Stimulated activated CD4-positive, alpha-beta T cell treated with anti-CD3 and anti-CD28 coated beads, Interleukin-1b, Interleukin-23, amount 100 ng/mL, for 1 hour (primary cell): ENCODE results near the gene OPA3.

Experiments
- DNase-seq, 2 donors: peaks; one replicate each; pipeline ENCODE4 v3.0.0-alpha.2; 2020; ENCODE audit warnings: low read depth in 2 of 2

Gene OPA3

DNA sequence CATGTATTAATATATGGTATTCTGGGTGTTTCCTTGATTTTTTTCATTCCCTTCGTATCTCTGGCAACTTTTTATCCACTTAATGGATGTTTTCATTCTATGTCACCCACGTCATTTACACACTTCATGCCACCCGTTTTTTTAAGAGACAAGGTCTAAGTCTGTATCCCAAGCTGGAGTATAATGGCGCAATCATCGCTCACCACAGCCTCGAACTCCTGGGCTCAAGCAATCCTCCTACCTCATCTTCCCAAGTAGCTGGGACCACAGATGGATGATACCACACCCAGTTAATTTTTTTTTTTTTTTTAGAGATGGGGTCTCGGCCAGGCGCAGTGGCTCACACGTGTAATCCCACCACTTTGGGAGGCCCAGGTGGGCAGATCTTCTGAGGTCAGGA lies 80.7 kb downstream of the OPA3 start:
- no peak for DNase-seq

- no peak for DNase-seq
Observed at GRCh38 chr19:45502111-45502510, 82.5 kb downstream of the OPA3 start.

DNA sequence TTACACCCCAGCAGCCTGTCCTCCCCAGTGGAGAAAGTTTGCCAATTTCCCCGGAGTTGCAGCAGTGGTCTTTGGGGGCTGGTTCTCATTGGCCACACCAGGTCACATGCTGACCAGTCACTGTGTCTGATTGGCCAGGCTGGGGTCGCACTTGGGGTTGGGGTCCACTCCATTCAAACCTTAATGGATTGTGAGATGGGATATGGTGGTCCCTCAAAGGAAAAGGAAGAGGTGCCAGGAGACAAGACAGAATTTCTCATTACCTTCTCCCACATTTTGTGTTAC lies 82.9 kb downstream of the OPA3 start:
- DNase-seq = no peak

DNA sequence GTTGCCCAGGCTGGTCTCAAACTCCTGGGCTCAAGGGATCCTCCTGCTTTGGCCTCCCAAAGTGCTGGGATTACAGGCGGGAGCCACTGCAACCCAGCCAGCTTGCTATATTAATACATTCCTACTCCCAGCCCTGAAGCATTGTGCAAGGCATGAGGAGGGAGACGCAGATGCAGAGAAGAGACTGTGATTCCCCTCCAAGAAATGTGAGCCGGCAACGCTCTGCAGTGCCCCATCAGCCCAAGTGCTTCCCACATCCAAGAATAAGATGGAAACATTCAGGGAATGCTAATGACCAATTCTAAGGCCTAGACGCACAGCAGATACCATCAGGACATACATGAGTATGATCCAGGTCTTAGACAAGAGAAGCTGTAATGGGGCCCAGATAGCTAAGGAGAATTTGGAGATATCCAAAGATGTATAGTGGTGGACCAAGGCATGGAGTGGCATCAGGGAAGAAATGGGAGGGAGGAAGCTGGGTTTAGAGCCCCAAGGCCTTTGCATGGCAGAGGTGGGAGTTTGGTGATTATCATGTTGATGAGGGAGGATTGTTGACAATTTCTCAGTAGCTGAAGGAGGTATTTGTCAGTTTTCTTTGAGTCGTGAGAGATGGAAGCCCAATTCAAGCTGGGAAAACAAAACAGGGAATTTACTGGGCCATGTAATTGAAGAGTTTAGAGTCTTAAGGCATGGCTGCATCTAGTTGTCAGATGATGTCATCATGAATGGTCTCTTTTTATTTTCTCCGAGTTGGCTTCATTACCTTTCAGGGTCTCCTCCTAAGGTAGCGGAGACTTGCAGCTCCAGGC lies 83.5 kb downstream of the OPA3 start:
- DNase-seq = no peak

DNA sequence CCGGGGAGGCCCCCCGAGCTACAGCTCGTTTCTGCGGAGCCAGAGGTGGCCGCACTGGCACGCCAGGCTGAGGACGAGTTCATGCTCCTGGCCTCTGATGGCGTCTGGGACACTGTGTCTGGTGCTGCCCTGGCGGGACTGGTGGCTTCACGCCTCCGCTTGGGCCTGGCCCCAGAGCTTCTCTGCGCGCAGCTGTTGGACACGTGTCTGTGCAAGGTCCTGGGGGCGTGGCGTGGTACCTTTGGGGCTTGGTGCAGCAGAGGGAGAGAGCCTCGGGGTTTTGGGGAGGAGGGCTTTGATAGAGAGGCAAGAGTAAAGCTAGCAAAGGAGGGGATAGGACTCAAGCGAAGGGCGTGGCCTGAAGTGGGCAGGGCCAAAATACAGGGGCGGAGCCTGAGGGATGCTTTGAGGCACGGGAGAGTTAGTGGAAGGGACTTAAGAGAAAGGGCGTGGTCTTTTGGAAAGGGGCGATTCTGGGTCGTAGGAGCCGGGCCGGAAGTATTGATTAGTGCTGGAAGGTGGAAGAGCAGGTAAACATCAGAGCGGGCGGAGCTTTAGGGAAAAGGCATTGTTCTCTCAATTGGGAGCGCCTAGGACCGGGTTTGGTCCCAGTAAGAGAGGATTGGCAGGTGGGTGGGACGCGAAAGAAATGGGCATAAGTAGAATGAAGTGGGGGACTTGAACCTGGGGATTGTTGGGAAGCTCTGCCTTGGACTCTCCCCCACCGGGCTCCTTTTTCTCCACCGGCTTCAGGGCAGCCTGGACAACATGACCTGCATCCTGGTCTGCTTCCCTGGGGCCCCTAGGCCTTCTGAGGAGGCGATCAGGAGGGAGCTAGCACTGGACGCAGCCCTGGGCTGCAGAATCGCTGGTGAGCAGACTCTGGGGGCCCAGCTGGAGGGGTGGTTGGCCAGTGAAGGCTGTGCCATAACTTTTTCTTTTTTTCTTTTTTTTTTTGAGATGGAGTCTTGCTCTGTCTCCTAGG lies 85.1 kb downstream of the OPA3 start:
- DNase-seq = peak in 1 of 2 donors; percentile 51

DNA sequence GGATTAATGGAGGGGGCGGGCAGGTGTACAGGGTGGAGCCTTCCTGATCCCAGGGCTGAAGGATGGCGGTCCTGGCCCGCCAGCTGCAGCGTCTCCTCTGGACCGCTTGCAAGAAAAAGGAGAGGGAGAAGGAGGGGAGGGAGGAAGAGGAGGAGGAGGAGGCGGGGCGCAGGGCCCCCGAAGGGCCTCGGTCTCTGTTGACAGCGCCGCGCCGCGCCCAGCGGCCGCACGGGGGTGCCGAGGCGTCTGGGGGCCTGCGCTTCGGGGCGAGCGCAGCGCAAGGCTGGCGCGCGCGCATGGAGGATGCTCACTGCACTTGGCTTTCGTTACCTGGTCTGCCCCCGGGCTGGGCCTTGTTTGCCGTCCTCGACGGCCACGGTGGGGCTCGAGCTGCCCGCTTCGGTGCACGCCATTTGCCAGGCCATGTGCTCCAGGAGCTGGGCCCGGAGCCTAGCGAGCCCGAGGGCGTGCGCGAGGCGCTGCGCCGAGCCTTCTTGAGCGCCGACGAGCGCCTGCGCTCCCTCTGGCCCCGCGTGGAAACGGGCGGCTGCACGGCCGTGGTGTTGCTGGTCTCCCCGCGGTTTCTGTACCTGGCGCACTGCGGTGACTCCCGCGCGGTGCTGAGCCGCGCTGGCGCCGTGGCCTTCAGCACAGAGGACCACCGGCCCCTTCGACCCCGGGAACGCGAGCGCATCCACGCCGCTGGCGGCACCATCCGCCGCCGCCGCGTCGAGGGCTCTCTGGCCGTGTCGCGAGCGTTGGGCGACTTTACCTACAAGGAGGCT lies 86.0 kb downstream of the OPA3 start, which contains the start of gene PPM1N:
Gene PPM1N, plus strand, starts transcription at position 33 of the 785 bp plus-strand sequence. Its CDS starts 30 bp downstream, at position 63.
- no peak for DNase-seq

DNA sequence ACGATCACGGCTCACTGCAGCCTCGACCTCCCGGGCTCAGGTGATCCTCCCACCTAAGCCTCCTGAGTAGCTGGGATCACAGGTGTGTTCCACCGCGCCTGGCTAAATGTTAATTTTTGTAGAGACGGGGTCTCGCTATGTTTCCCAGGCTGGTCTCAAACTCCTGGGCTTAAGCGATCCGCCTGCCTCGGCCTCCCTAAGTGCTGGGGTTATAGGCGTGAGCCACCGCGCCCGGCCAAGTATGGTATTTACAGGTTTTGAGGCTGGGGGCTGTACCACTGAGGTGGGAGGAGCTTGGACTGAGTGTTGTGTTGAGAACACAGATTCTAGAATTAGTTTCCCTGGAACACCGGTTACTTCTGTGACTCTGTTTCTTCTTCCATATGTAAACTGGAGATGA lies 86.8 kb downstream of the OPA3 start:
- DNase-seq = no peak

DNA sequence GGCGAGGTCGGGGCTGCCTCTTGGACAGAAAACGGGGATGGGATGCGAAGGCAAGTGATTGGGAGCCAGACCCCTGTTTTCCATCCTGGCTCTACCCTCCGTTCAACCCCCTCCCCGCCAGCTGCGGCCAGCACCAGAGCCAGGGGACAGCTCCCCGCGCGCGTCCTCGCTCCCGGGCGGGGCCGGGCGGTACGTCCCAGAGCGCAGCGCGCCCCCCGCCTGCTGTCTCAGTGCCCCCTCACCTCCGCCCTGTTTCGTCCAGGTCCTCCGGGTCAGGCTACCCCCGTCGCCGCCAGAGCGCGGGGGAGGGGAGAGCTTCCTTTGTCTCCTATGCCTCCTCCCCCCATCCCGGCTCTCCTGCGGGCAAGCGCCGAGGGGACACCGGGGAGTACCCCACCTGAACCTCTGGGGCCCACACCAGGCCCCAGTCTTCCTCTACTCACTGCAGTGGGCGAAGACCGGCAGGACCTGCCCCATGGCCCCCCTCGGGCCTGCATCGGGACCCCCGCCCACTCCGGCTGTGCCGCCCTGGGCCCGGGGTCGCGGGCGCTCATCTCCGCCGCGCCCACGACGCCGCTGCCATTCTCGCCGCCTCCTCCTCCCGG lies 88.2 kb downstream of the OPA3 start:
- no peak for DNase-seq

DNA sequence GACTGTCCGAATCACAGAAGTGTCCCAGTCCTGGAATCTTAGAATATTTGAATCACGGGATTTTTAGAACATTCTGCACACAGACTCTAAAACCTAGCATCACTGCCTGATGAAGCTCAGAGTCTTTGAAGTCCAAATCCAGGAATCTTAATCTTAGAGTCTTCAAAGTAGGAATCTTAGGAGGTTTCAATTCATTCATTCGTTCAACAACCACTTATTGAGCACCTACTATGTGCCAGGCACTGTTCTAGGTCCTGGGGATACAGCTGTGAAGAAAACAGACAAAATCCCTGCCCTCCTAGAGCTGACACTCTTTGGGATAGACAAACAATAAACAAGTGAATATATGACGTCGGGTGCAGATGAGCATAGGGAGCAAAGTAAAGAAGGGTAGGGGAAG lies 89.4 kb downstream of the OPA3 start:
- no peak for DNase-seq

DNA sequence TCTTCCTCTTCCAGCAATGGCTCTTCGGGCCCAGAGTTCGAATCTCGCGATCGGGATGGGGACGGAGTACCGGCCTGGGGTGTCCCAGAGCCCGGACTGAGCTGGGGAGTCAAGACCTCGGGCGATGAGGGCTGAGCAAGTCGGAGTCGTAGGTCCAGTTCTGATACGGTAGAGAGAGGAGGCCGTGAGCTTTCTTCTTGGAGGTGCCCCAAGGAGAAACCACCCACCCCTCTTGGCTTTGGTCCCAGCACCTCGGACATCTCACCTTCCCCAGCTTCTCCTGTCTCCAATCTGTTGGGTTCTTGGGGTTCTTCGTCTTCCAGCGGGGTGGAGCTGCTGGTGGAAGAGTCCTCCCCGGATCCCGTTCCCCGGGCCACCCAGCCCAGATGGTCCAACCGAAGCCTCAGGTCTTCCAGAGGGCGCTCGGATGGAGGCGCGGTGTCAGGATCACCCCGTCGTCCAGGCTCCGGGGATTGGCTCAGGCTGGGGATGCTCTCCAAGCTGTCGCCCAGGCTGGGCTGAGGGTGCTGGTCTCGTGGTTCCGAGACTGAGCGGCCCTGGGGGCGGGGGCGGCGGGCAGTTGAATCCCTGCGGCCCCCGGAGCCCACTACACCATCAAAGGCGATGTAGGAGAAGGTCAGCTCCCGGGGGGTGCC lies 90.2 kb downstream of the OPA3 start:
- no peak for DNase-seq

- no peak for DNase-seq
Observed at GRCh38 chr19:45492627-45493470, 91.8 kb downstream of the OPA3 start.

GRCh38 chr19:45492137-45492626 lies 92.4 kb downstream of the OPA3 start:
- no peak for DNase-seq

- no peak for DNase-seq
Observed at GRCh38 chr19:45489216-45489855, 95.3 kb downstream of the OPA3 start.

DNA sequence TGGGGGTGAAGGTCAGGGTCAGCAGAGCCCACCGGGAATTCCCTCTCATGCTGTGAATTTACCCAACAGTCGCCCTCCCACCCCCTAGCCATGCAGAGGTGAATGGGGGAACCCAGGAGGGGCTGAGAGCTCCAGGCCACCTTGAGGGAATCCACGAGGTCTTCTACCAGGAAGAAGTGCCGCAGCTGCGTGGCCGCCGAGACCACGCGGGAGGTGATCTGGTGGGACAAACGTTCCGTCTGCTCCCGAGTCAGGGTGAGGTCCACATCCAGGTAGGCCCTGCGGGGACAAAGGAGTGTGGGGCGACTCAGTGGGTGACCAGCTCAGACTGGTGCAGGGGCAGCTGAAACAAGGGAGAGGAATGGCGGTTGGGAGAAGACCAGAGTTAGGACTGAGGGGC lies 95.9 kb downstream of the OPA3 start:
- no peak for DNase-seq

- peak; percentile 92 to 97 for DNase-seq
Observed at GRCh38 chr19:45485305-45486077, 99.1 kb downstream of the OPA3 start.

- DNase-seq = no peak
Observed at GRCh38 chr19:45484273-45484945, 100.2 kb downstream of the OPA3 start.

DNA sequence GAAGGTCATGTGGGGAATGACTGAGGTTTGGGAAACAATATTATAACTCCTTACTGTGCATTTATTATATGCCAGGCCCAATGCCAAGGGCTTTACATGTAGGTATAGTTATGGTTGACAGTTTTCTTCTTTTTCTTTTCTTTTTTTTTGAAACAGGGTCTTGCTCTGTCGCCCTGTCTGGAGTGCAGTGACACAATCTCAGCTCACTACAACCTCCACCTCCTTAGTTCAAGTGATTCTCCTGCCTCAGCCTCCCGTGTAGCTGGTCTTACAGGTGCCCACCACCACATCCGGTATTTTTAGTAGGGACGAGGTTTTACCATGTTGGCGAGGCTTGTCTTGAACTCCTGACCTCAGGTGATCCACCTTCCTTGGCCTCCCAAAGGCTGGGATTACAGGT lies 101.6 kb downstream of the OPA3 start:
- DNase-seq = no peak
